Smooth muscle cell (in vitro differentiated cells): ENCODE measurements around the gene TTC21A. TPM values are rescaled to one million over a fixed set of nuclear protein-coding genes. Genes with fewer than 3 reads are reported as not detected.

Experiments
- DNase-seq: peaks from one replicate; lab custom pipeline; 2025; ENCODE audit not compliant: unreplicated experiment; lab: John Stamatoyannopoulos, UW
- H2AFZ ChIP-seq: fragments of 200-600 bp; sonication (generic); 2 replicates; pipeline ENCODE4 v1.6.0; 2016; ENCODE audit warnings: antibody characterized with exemption, low read depth, mild to moderate bottlenecking
- H3F3A ChIP-seq: fragments of 200-600 bp; sonication (generic); 2 replicates; pipeline ENCODE4 v1.6.0; 2017; ENCODE audit warnings: antibody characterized with exemption, low read depth
- H3K27ac ChIP-seq: fragments of 200-600 bp; sonication (generic); 2 replicates; pipeline ENCODE4 v1.5.1; 2016; ENCODE audit warnings: low read depth, mild to moderate bottlenecking
- H3K27me3 ChIP-seq: fragments of 200-600 bp; sonication (generic); 2 replicates; pipeline ENCODE4 v1.6.1; 2016; ENCODE audit warnings: low read depth, mild to moderate bottlenecking
- H3K36me3 ChIP-seq: fragments of 200-600 bp; sonication (generic); 2 replicates; pipeline ENCODE4 v1.5.1; 2016; ENCODE audit warnings: low read depth
- H3K4me1 ChIP-seq: fragments of 200-600 bp; sonication (generic); 2 replicates; pipeline ENCODE4 v1.5.1; 2016; ENCODE audit warnings: low read depth
- H3K4me2 ChIP-seq: fragments of 200-600 bp; sonication (generic); 2 replicates; pipeline ENCODE4 v1.6.0; 2016; ENCODE audit warnings: mild to moderate bottlenecking
- H3K4me3 ChIP-seq: fragments of 200-600 bp; sonication (generic); 2 replicates; pipeline ENCODE4 v1.5.1; 2016; ENCODE audit warnings: mild to moderate bottlenecking
- H3K79me2 ChIP-seq: fragments of 200-600 bp; sonication (generic); 2 replicates; pipeline ENCODE4 v1.6.0; 2016; ENCODE audit warnings: low read depth, mild to moderate bottlenecking
- H3K9ac ChIP-seq: fragments of 200-600 bp; sonication (generic); 2 replicates; pipeline ENCODE4 v1.6.0; 2016; ENCODE audit warnings: low read depth
- H3K9me3 ChIP-seq: fragments of 200-600 bp; sonication (generic); replicated peaks from 2 replicates; pipeline ENCODE4 v1.5.1; 2016; ENCODE audit warnings: low read depth
- H4K20me1 ChIP-seq: fragments of 200-600 bp; sonication (generic); 2 replicates; pipeline ENCODE4 v1.6.0; 2016; ENCODE audit warnings: low read depth
- WGBS: methylation state at CpG from one replicate; pipeline ENCODE4 v1.1.7; 2016; ENCODE audit warnings: low lambda C conversion rate; 5-methylcytosine and 5-hydroxymethylcytosine counted together
- polyA plus RNA-seq: library from polyadenylated mRNA; unstranded; fragments of >200 nt; fragmentation: Nextera tagmentation; extraction: Ambion mirVana; gene quantifications from 2 replicates; pipeline ENCODE4 v1.2.1, GENCODE V29; 2016
- total RNA-seq: library from RNA; depleted of rRNA; stranded (reverse); fragments of >200 nt; gene quantifications from 2 replicates; pipeline ENCODE4 v1.2.3, GENCODE V29; 2014
- TF ChIP-seq, protein P1 (sequence below): fragments of 200-600 bp; sonication (generic); IDR thresholded peaks from 2 replicates; pipeline ENCODE4 v1.5.1; 2017; ENCODE audit warnings: borderline replicate concordance, mild to moderate bottlenecking, antibody characterized with exemption; ENCODE audit not compliant: insufficient read depth, poor library complexity, severe bottlenecking

Gene TTC21A
- total and polyA plus RNA-seq, 2 experiments from 2014 or later = 2.3 to 10.6 TPM

GRCh38 chr3:39110041-39110639, 2.7 kb downstream of the TTC21A start:
- TF ChIP-seq, protein P1, sequence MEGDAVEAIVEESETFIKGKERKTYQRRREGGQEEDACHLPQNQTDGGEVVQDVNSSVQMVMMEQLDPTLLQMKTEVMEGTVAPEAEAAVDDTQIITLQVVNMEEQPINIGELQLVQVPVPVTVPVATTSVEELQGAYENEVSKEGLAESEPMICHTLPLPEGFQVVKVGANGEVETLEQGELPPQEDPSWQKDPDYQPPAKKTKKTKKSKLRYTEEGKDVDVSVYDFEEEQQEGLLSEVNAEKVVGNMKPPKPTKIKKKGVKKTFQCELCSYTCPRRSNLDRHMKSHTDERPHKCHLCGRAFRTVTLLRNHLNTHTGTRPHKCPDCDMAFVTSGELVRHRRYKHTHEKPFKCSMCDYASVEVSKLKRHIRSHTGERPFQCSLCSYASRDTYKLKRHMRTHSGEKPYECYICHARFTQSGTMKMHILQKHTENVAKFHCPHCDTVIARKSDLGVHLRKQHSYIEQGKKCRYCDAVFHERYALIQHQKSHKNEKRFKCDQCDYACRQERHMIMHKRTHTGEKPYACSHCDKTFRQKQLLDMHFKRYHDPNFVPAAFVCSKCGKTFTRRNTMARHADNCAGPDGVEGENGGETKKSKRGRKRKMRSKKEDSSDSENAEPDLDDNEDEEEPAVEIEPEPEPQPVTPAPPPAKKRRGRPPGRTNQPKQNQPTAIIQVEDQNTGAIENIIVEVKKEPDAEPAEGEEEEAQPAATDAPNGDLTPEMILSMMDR = no peak
- Histone ChIP-seq H3K4me3 (no peak overlapping the region), H3K4me1 (peaks cover 15% of the 10 kb centered on the region), H2AFZ (no peak overlapping the region), H4K20me1 (peaks cover 18% of the 10 kb centered on the region), H3F3A (no peaks in the 10 kb centered on the region), H3K9me3 (no peaks in the 10 kb centered on the region), H3K27me3 (no peaks in the 10 kb centered on the region), H3K36me3 (no peaks in the 10 kb centered on the region), H3K27ac (no peak overlapping the region), H3K9ac (no peak overlapping the region), H3K79me2 (peaks cover 22% of the 10 kb centered on the region), H3K4me2 (no peak overlapping the region)
- DNase-seq = no peak
- WGBS = 87% methylated on average over 2 of the region's 2 CpGs

- Histone ChIP-seq H3K4me3 (no peak overlapping the region), H3K27me3 (no peaks in the 10 kb centered on the region), H3K27ac (no peak overlapping the region), H3K9me3 (no peaks in the 10 kb centered on the region), H3K9ac (no peak overlapping the region), H3K79me2 (peaks cover 2% of the 10 kb centered on the region), H3F3A (no peaks in the 10 kb centered on the region), H3K36me3 (no peaks in the 10 kb centered on the region), H3K4me1 (peaks cover 8% of the 10 kb centered on the region), H3K4me2 (no peak overlapping the region), H2AFZ (no peak overlapping the region), H4K20me1 (no peaks in the 10 kb centered on the region)
- TF ChIP-seq, protein P1 = no peak
- 97% methylated on average over 3 of the region's 3 CpGs for WGBS
- no peak for DNase-seq
Observed at GRCh38 chr3:39112113-39112512, 4.6 kb downstream of the TTC21A start.

- Histone ChIP-seq H3K79me2 (no peaks in the 10 kb centered on the region), H3K36me3 (no peaks in the 10 kb centered on the region), H3K9me3 (no peaks in the 10 kb centered on the region), H3K9ac (no peak overlapping the region), H3K4me3 (no peak overlapping the region), H4K20me1 (no peaks in the 10 kb centered on the region), H3K27ac (no peak overlapping the region), H3F3A (no peaks in the 10 kb centered on the region), H3K27me3 (no peaks in the 10 kb centered on the region), H2AFZ (no peak overlapping the region), H3K4me2 (no peak overlapping the region), H3K4me1 (peaks cover 8% of the 10 kb centered on the region)
- WGBS = 93% methylated on average over 2 of the region's 2 CpGs
- TF ChIP-seq, protein P1 = no peak
- DNase-seq = no peak
Observed at GRCh38 chr3:39112535-39112934, 5.1 kb downstream of the TTC21A start.

GRCh38 chr3:39113291-39113690, 5.8 kb downstream of the TTC21A start:
- Histone ChIP-seq H3K9ac (no peak overlapping the region), H2AFZ (no peak overlapping the region), H3K27me3 (no peaks in the 10 kb centered on the region), H3F3A (no peaks in the 10 kb centered on the region), H4K20me1 (no peaks in the 10 kb centered on the region), H3K4me3 (no peak overlapping the region), H3K79me2 (no peaks in the 10 kb centered on the region), H3K4me1 (peaks cover 5% of the 10 kb centered on the region), H3K36me3 (no peaks in the 10 kb centered on the region), H3K9me3 (no peaks in the 10 kb centered on the region), H3K4me2 (no peak overlapping the region), H3K27ac (no peak overlapping the region)
- WGBS = 72% methylated on average over 3 of the region's 3 CpGs
- TF ChIP-seq, protein P1 = no peak
- DNase-seq = no peak
